ENCODE results near the gene NOTCH2. TPM values are rescaled to one million over a fixed set of nuclear protein-coding genes. Genes with fewer than 3 reads are reported as not detected.

NOTCH2 gene
- total and polyA plus RNA-seq, 2 experiments from 2014 or later, result 42.2 to 85.8 TPM

DNA sequence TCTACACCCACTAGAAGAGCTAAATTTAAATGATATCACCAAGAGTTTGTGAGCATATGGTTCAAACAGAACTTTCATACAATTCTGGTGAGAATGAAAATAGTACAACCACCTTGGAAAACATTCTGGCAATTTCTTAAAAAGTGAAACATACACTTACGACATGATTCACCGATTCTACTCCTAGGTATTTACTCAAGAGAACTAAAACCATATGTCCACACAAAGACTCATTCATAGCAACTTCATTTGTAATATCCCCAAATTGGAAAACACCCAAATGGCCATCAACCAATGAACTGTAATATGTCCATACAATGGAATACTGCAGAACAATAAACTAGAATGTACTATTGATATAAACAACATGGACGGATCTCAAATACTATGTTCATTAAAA, 122.0 kb downstream of the NOTCH2 start:
- Histone ChIP-seq H4K20me1 (ENCODE audit: insufficient read depth, poor library complexity, severe bottlenecking) (no peaks in the 10 kb centered on the region), H3K79me2 (peaks cover 7% of the 10 kb centered on the region), H3K36me3 (replicated peaks; ENCODE audit: insufficient read depth, low read depth) (no peaks in the 10 kb centered on the region), H3K4me2 (no peak overlapping the region), H3K4me1 (ENCODE audit: insufficient read depth) (no peaks in the 10 kb centered on the region), H3K4me3 (no peak overlapping the region), H3K27me3 (no peaks in the 10 kb centered on the region), H2AFZ (no peak overlapping the region), H3K9me2 (replicated peaks; ENCODE audit: insufficient read depth) (no peaks in the 10 kb centered on the region), H3K9me3 (ENCODE audit: low read depth) (no peaks in the 10 kb centered on the region), H3K27ac (peak overlapping the region; percentile 29)
- TF ChIP-seq EZH2 (IDR thresholded peaks at IDR 0.05; ENCODE audit: borderline replicate concordance), result no peak
- TF ChIP-seq EZH2phosphoT487 (IDR thresholded peaks at IDR 0.05; ENCODE audit: low read depth, severe bottlenecking, unreplicated experiment), result no peak
- TF ChIP-seq, protein P1, sequence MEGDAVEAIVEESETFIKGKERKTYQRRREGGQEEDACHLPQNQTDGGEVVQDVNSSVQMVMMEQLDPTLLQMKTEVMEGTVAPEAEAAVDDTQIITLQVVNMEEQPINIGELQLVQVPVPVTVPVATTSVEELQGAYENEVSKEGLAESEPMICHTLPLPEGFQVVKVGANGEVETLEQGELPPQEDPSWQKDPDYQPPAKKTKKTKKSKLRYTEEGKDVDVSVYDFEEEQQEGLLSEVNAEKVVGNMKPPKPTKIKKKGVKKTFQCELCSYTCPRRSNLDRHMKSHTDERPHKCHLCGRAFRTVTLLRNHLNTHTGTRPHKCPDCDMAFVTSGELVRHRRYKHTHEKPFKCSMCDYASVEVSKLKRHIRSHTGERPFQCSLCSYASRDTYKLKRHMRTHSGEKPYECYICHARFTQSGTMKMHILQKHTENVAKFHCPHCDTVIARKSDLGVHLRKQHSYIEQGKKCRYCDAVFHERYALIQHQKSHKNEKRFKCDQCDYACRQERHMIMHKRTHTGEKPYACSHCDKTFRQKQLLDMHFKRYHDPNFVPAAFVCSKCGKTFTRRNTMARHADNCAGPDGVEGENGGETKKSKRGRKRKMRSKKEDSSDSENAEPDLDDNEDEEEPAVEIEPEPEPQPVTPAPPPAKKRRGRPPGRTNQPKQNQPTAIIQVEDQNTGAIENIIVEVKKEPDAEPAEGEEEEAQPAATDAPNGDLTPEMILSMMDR (IDR thresholded peaks at IDR 0.05; ENCODE audit: poor library complexity), result no peak
- WGBS (ENCODE audit: low lambda C conversion rate, missing lambda C conversion rate), result 81% methylated on average over 3 of the region's 3 CpGs
- no peak for DNase-seq (ENCODE audit: low spot score)

DNA sequence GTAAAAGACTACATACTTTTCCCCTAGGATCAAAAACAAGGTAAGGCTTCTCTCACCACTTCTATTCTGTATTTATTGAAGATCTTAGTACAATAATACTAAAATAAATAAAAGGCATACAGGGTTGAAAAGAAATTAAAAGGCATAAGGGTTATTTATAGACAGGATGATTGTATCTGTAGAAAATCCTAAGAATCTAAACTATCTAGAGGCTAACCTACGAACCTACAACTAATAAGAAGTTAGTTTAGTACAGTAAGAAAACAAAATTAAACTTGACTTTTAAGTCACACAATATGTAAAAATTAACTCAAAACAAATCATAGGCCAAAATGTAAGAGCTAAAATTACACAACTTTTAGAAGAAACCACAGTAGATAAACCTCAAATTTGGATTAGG, 122.7 kb downstream of the NOTCH2 start:
- no peak overlapping the region for H2AFZ ChIP-seq
- no peak overlapping the region for H3K4me3 ChIP-seq
- no peak overlapping the region for H3K4me2 ChIP-seq
- H3K79me2 ChIP-seq, result peaks cover 7% of the 10 kb centered on the region
- H4K20me1 ChIP-seq (ENCODE audit: insufficient read depth, poor library complexity, severe bottlenecking), result no peaks in the 10 kb centered on the region
- no peaks in the 10 kb centered on the region for H3K4me1 ChIP-seq (ENCODE audit: insufficient read depth)
- no peaks in the 10 kb centered on the region for H3K9me3 ChIP-seq (ENCODE audit: low read depth)
- H3K36me3 ChIP-seq (replicated peaks; ENCODE audit: insufficient read depth, low read depth), result no peaks in the 10 kb centered on the region
- H3K27me3 ChIP-seq, result no peaks in the 10 kb centered on the region
- peak overlapping the region; percentile 29 for H3K27ac ChIP-seq
- no peak for DNase-seq (ENCODE audit: low spot score)
- WGBS (ENCODE audit: low lambda C conversion rate, missing lambda C conversion rate), result 72% methylated on average over 1 of the region's 1 CpG
- no peaks in the 10 kb centered on the region for H3K9me2 ChIP-seq (replicated peaks; ENCODE audit: insufficient read depth)
- TF ChIP-seq EZH2 (IDR thresholded peaks at IDR 0.05; ENCODE audit: borderline replicate concordance), result no peak
- TF ChIP-seq, protein P1 (IDR thresholded peaks at IDR 0.05; ENCODE audit: poor library complexity), result no peak
- no peak for TF ChIP-seq EZH2phosphoT487 (IDR thresholded peaks at IDR 0.05; ENCODE audit: low read depth, severe bottlenecking, unreplicated experiment)

DNA sequence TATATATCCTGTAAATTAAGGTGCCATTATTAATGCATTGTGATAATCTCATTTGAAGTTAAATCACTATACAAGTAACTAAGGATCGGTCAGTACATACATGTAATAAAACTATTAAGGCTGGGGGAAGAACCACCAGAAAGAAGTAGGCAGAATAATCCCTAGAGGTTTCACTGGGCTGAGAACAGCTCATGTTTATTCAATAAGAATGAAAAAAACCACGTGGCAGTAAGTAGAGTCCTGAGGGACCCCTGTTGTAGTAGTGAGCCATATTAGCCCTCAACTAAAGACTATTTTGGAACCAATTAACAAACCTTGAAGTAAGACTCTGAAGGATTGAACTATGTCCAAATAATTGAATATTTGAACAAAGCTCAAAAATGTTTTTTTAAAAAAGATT, 126.2 kb downstream of the NOTCH2 start:
- H3K27me3 ChIP-seq, result no peaks in the 10 kb centered on the region
- no peak overlapping the region for H3K4me3 ChIP-seq
- peaks cover 7% of the 10 kb centered on the region for H3K79me2 ChIP-seq
- H2AFZ ChIP-seq, result no peak overlapping the region
- no peak overlapping the region for H3K27ac ChIP-seq
- H3K9me2 ChIP-seq (replicated peaks; ENCODE audit: insufficient read depth), result no peaks in the 10 kb centered on the region
- no peaks in the 10 kb centered on the region for H3K36me3 ChIP-seq (replicated peaks; ENCODE audit: insufficient read depth, low read depth)
- H4K20me1 ChIP-seq (ENCODE audit: insufficient read depth, poor library complexity, severe bottlenecking), result no peaks in the 10 kb centered on the region
- no peaks in the 10 kb centered on the region for H3K9me3 ChIP-seq (ENCODE audit: low read depth)
- no peaks in the 10 kb centered on the region for H3K4me1 ChIP-seq (ENCODE audit: insufficient read depth)
- no peak for DNase-seq (ENCODE audit: low spot score)
- no peak overlapping the region for H3K4me2 ChIP-seq
- WGBS (ENCODE audit: low lambda C conversion rate, missing lambda C conversion rate), result 93% methylated on average over 2 of the region's 2 CpGs
- TF ChIP-seq EZH2 (IDR thresholded peaks at IDR 0.05; ENCODE audit: borderline replicate concordance), result no peak
- no peak for TF ChIP-seq EZH2phosphoT487 (IDR thresholded peaks at IDR 0.05; ENCODE audit: low read depth, severe bottlenecking, unreplicated experiment)
- TF ChIP-seq, protein P1 (IDR thresholded peaks at IDR 0.05; ENCODE audit: poor library complexity), result no peak

DNA sequence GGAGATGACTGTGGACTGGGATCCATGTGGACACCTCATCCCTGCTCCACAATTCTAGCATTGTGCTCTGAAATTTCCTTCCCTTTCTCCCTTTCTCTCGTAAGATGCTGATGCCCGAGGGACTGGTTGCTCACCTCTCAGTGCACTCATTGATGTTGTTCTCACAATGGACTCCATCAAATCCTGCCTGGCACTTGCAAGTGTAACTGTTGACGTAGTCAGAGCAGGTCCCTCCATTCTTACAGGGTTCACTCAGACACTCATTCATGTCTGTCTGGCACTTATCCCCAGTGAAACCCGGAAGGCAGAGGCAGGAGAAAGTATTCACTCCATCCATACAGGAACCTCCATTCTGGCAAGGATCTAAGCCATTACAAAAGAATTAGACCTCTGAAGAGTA, 128.1 kb downstream of the NOTCH2 start:
- H4K20me1 ChIP-seq (ENCODE audit: insufficient read depth, poor library complexity, severe bottlenecking), result no peaks in the 10 kb centered on the region
- H3K4me1 ChIP-seq (ENCODE audit: insufficient read depth), result no peaks in the 10 kb centered on the region
- no peak overlapping the region for H2AFZ ChIP-seq
- H3K36me3 ChIP-seq (replicated peaks; ENCODE audit: insufficient read depth, low read depth), result no peaks in the 10 kb centered on the region
- H3K4me2 ChIP-seq, result no peak overlapping the region
- no peak for DNase-seq (ENCODE audit: low spot score)
- H3K27me3 ChIP-seq, result no peaks in the 10 kb centered on the region
- H3K4me3 ChIP-seq, result no peak overlapping the region
- H3K9me3 ChIP-seq (ENCODE audit: low read depth), result no peaks in the 10 kb centered on the region
- peaks cover 7% of the 10 kb centered on the region for H3K79me2 ChIP-seq
- WGBS (ENCODE audit: low lambda C conversion rate, missing lambda C conversion rate), result 95% methylated on average over 4 of the region's 4 CpGs
- H3K27ac ChIP-seq, result no peak overlapping the region
- no peaks in the 10 kb centered on the region for H3K9me2 ChIP-seq (replicated peaks; ENCODE audit: insufficient read depth)
- TF ChIP-seq EZH2phosphoT487 (IDR thresholded peaks at IDR 0.05; ENCODE audit: low read depth, severe bottlenecking, unreplicated experiment) (no peak), EZH2 (IDR thresholded peaks at IDR 0.05; ENCODE audit: borderline replicate concordance) (no peak)
- TF ChIP-seq, protein P1 (IDR thresholded peaks at IDR 0.05; ENCODE audit: poor library complexity), result no peak

Data from hepatocyte (in vitro differentiated cells).